ENCODE data around the gene SEMA6B.
"Not testable (repeated sequence)": the region's sequence is repeated elsewhere in the genome, so short reads cannot be mapped to it uniquely, and the experiment has no call there.

Gene SEMA6B

GRCh38 chr19:4570402-4570801 is 10.9 kb upstream of the SEMA6B start:
- no peak for DNase-seq

DNA sequence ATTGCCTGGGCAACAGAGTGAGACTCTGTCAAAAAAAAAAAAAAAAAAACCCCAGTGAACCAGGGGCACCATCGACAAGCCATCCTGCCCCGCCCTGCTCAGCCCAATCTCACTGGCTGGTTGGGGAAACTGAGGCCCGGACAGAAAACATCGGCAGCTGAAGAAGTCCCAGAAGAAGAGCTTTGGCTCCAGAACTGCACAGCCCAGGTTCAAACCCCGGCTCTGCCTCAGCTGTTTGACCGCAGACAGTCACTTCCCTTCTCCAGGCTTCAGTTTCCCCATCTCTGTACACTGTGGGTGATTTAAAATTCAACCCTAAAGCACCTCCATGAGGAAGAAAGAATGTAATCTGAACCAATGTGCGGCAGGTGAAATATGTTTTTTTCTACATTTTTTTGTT is 9.4 kb upstream of the SEMA6B start:
- no peak for DNase-seq

- peak; percentile 44 for DNase-seq
These were observed 8.1 kb upstream of the SEMA6B start for GRCh38 chr19:4567584-4568071.

DNA sequence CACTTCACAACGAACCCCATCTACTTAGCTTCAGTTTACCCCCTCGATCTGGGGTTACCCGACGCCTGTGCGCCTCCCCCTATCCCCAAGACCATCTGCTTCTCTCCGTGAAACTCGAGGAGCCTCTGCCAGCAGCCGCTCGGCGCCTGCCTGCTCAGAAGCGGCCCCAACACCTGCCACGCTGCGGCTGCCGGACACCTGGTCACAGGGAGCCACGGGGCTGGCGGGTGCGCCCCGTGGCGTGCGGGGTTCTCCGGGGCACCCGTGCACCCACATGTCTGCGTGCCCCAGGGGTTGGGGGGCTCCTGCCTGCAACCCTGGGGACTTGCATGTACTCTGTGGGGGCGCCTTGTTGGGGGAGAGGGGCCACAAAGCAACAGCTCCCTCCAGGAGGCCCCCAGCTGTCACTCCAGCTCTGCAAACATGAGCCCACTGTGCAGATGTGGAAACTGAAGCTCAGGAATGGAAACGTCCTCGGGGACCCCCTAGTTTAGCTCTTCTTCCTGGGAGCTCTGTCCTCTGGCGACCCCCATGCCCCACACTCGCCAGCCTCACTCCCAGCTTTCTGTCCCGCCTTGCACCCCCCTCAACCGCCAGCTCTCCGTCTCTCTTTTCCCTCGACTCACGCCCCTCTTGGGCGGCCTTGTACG is 7.0 kb upstream of the SEMA6B start:
- no peak for DNase-seq

DNA sequence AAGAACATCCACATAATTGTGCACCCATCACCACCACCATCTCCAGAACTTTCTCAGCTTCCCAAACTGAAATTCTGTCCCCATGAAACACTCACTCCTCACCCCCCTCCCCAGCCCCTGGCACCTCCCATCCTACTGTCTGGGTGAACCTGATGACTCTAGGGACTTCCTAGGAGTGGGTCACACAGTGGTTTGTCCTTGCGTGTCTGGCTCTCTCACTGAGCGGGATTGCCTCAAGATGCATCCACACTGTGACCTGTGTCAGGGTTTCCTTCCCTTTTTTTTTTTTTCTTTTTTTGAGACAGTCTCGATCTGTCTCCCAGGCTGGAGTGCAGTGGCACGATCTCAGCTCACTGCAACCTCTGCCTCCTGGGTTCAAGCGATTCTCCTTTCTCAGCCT is 4.1 kb upstream of the SEMA6B start:
- not testable (repeated sequence) for DNase-seq

DNA sequence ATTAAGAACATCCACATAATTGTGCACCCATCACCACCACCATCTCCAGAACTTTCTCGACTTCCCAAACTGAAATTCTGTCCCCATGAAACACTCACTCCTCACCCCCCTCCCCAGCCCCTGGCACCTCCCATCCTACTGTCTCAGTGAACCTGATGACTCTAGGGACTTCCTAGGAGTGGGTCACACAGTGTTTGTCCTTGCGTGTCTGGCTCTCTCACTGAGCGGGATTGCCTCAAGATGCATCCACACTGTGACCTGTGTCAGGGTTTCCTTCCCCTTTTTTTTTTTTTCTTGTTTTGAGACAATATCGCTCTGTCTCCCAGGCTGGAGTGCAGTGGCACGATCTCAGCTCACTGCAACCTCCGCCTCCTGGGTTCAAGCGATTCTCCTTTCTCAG is 2.6 kb upstream of the SEMA6B start:
- not testable (repeated sequence) for DNase-seq

GRCh38 chr19:4557971-4558941 is 1.2 kb downstream of the SEMA6B start:
- peak; percentile 18 for DNase-seq

DNA sequence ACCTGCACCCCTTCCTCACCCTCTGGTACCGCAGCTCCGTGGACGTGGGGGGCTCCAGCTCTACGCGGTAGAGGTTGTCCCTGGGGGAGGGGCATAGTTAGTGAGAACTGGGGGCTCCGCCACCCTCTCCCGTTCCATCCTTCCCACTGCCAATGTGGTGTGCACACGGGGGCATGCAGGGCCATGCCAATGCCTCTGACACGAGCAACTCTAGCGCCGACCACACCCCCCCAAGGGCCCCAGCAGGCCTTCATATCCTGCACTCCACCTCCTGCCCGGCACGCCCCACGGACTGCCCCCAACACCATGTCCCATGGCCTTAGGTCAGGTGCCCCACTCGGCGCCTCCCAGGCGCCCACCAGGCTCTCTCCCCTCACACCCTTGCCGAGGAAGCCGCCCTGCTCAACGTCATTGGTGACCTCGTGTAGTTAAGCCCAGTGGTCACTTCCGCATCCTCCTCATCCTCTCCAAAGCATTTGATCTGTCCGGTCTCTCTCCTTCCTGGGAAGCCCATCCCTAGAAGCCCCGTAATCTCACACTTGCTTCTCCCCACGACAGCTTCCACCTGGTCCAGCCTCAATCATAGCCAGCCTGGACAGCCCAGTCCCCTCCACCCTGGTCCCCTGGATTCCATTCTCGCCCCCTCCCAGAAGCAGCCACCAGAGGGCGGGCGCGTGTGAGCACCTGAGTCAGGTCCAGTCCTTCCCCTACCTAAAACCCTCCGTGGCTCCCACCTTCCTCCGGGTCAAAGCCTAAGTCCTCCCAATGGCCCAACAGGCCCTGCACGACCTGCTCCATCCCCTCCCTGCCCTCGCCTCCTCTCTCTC is 2.1 kb downstream of the SEMA6B start:
- DNase-seq = no peak

DNA sequence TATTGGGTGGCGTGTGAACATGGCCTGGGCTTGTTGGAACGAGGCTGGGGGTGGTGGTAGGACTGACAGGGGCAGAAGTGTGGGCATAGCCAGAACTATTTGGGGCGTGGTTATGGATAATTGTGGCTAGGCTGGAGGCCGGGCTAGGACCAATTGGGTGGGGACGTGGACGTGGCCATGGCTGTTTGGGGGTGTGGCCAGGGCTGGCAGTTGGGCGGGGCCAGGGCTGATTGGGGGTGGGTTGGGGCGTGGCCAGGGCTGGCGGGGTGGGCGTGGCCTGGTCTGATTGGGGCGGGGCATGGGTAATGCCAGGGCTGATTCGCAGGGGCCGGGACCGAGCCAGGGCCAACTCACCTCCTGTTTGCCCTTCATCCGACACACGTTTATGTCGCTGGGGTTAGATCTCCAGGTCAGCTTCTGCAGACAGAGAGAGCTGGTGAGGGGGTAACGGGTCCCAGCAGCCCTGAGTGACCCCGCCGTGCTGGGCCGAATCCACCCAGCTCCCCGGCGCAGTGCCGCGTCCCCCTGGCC is 2.8 kb downstream of the SEMA6B start:
- DNase-seq = no peak

GRCh38 chr19:4555657-4556561 is 3.6 kb downstream of the SEMA6B start:
- DNase-seq = no peak

- DNase-seq = no peak
These were observed 4.8 kb downstream of the SEMA6B start for GRCh38 chr19:4554717-4555116.

DNA sequence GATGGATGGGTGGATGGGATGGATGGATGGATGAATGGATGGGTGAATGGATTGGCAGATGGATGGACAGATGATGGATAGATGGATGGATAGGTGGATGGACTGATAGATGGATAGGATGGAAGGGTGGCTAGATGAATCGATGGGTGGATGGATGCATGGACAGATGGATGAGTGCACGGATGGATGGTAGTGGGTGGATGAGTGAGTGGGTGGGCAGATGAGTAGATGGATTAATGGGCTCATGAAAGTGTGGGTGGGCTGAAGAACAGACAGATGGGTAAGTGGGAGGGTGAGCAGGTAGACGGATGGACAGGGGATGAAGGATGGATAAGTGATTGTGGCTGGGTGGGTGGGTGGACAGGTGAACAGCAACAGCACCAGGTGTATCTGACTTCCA is 5.7 kb downstream of the SEMA6B start:
- no peak for DNase-seq

DNA sequence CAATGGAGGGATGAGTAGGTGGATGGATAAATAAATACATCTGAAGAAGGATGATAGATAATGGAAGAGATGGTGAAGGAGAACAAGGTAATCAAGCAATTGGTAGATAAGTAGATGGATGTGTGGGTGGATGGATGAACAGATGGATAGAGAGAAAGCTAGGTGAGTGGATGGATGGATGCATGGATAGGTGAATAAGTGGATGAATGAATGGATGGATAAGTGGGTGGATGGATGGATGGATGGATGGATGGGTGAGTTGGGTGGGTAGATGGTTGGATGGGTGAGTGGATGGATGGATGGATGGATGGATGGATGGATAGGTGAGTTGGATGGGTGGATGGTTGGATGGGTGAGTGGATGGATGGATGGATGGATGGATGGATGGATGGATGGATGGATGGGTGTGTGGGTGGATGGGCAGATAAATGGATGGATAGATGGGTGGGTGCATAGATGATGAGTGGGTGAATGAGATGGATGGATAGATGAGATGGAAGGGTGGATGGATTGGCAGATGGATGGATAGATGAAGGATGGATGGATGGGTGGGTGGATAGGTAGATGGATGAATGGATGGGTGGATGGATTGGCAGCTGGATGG is 6.3 kb downstream of the SEMA6B start:
- DNase-seq = no peak

GRCh38 chr19:4552525-4552819 is 7.0 kb downstream of the SEMA6B start:
- no peak for DNase-seq

GRCh38 chr19:4550479-4551050 is 8.9 kb downstream of the SEMA6B start:
- DNase-seq = no peak

- no peak for DNase-seq
These were observed 9.5 kb downstream of the SEMA6B start for GRCh38 chr19:4550018-4550417.

DNA sequence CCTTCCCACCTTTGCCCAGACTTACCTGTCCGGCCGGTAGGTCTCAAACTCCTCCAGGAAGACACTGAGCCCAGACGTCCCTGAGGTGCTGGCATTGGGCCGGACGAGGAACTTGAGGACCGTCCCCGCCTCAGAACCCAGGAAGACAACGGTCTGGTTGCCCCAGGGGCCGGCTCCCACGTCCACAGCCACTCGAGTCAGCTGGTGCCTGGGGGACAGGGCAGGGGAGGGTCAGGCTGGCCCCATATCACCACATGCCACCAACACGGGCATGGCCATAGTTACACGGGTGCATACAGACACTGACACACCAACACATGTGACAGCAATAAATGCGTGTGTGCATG is 11.3 kb downstream of the SEMA6B start:
- no peak for DNase-seq

DNA sequence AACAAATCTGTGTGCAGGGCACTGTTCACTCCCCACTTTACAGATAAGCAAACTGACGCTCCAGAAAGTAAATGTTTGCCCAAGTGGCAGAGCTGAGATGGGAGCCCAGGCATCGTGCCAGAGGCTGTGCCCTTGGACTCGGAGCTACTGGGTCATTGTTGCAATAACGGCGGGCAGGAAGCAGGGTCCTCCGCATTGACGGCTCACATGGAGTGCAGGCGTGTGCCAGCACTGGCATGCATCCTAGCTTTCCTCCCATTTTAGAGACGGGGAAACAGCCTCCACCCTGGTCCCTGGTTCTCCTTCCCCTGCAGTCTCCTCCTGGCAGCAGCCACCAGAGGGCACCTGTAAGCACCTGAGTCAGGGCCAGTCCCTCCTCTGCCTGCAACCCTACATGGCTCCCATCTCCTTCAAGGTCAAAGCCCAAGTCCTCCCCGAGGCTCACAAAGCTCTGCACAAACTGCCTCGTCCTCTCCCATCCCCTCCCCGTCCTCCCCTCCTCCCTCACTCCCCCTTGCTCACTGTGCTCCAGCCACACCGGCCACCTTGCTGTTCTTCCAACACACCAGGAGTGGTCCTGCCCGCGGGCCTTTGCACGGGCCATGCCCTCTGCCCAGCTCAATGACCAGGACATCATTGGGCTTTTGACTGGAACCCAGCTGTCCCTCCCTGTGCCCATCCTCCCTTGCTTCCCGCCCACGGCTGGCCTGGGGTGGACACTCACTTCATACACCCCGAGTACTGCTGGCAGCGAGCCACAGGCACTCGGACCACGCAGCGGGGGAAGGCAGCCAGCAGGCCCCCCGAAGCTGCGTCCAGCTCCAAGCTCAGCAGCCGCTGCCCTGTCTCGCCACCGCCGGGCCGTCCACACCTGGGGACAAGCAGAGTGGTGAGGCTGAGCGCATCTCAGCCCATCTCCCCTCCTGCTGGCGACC is 11.9 kb downstream of the SEMA6B start:
- DNase-seq = no peak

DNA sequence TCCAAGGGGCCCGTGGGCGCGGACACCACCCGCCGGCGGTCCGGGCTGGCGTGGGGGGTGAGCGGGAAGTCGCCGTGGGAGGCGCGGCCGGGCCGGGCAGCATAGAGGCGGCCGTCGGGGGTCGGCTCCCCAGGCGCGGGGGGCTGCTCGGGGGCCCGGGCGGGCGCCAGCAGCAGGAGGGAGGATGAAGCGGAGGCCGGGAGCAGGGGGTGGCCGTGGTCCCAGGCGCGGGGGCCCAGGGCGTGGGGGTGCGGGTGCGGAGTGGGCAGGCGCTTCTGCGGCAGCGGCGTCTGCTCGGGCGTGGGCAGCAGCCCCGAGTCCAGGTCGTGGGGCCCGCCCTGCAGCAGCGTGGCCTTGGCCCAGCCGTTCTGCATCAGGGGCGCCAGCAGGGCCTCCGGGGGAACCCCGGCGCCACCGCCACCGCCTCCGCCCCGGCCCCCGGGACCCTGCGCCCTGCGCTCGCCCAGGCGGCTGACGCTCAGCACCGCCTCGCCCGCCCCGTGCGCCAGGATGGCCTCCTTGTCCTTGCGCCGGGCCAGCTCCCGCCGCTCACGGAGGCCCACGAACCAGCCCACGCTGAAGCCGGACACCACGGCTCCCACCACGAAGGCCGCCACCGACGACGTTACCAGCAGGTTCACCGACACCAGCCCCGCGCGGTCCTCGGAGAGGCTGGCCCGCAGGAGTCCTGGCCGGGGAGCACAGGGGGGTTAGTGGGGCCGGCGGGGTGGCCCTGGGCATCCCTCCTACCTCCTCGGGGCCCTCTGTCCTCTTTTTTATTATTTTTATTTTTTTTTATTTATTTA is 15.4 kb downstream of the SEMA6B start:
- no peak for DNase-seq

Measured in effector CD4-positive, alpha-beta T cell (primary cell).